Ramos (cell line): Measurements from ENCODE around the gene TMEM240.
"Not testable (repeated sequence)": the region's sequence is repeated elsewhere in the genome, so short reads cannot be mapped to it uniquely, and the experiment has no call there.

Experiments used
- in situ Hi-C: fragments of 300-500 bp; cut with MboI; formaldehyde crosslinking; loops from one replicate; pipeline ENCODE4 v1.14.3; 2022; ENCODE audit warnings: low sequenced_read_pairs; ENCODE audit not compliant: unreplicated experiment

Gene TMEM240

DNA sequence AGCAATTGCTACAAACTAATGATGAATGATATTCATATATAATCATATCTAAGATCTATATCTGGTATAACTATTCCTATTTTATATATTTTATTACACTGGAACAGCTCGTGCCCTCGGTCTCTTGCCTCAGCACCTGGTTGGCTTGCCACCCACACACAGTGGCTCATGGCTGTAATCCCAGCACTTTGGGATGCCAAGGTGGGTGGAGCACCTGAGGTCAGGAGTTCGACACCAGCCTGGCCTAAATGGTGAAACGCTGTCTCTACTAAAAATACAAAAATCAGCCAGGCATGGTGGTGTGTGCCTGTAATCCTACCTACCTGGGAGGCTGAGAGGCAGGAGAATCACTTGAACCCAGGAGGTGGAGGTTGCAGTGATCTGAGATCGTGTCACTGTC, 34.6 kb downstream of the TMEM240 start:
- in situ Hi-C loops = not testable (repeated sequence)

DNA sequence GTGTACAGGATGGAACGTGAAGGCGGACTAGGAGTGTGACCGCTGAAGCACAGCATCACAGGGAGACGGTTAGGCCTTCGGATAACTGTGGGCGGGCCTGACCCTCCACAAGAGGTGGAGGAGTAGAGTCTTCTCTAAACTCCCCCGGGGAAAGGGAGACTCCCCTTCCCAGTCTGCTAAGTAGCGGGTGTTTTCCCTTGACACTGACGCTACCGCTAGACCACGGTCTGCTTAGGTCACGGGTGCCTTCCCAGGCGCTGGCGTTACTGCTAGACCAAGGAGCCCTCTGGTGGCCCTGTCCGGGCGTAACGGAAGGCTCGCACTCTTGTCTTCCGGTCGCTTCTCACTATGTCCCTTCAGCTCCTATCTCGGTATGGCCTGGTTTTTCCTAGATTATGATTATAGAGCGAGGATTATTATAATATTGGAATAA, 35.0 kb downstream of the TMEM240 start:
- in situ Hi-C loops = not testable (repeated sequence)

DNA sequence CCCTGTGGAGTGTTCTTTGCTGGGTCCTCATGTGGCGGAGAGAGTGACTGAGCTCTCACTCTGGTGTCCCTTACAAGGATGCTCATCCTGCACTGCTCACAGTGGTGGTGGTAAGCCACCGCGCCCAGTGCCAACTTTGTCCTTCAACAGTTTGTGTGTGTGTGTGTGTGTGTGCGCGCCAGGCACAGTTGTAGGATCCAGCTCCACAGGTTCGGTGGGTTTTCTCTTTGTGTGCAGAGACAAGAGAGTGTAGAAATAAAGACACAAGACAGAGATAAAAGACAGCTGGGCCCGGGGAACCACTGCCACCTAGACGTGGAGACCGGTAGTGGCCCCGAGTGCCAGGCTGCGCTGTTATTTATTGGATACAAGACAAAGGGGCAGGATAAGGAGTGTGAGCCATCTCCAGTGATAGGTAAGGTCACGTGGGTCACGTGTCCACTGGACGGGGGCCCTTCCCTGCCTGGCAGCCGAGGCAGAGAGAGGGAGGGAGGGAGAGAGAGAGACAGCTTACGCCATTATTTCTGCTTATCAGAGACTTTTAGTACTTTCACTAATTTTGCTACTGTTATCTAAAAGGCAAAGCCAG, 35.6 kb downstream of the TMEM240 start:
- in situ Hi-C loops = not testable (repeated sequence)

DNA sequence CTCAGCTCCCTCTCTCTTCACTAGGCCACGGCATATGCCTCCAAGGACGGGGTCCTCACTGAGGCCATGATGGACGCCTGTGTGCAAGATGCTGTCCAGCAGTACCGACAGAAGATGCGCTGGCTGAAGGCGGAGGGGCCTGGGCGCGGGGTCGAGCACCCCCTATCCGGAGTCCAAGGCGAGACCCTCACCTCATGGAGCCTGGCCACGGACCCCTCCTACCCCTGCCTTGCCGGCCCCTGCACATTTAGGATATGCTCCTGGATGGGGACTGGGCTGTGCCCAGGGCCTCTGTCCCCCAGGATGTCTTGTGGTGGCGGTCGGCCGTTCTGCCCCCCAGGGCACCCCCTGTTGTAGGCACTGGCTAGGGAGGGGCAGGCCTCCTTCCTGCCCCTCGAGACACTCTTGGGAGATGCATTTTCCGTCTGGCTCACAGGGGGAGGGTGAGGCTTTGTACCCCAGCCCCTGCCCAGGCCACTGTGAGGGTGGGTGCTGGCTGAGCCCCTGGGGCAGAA, 44.9 kb downstream of the TMEM240 start:
- in situ Hi-C loops = not testable (repeated sequence)

DNA sequence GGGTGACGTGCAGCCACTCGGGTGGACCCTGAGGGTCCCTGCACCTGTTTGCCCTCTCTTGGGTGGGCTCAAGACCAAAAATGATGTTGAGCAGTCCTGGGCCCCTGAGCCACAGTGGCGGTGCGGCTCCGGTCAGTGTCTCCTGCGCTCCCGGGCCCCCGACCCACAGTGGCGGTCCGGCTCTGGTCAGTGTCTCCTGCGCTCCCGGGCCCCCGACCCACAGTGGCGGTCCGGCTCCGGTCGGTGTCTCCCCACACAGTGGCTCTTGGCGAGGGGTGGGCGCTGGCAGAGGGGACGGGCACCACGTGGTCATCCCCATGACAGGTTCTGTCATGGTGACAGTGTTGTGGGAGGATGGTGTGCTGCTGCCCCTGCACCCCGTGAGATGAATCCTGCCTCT, 46.1 kb downstream of the TMEM240 start:
- in situ Hi-C loops = not testable (repeated sequence)

DNA sequence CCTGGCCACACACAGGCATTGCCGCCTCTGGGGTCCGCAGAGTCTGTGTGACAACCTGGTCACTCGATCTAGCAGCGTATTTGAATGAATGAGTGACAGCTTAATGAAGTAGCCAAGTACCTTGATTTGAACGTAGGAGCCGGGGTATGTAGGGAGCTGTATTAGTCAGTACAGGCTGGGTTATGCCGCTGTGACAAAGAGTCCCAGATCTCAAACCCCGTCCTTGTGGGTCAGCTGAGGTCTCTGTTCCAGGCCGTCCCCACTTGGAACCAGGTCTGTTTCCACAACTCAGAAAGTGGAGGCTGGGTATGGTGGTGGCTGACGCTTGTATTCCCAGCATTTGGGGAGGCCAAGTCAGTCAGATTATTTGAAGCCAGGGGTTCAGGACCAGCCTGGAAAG, 48.8 kb downstream of the TMEM240 start:
- in situ Hi-C loops = no loop called here

DNA sequence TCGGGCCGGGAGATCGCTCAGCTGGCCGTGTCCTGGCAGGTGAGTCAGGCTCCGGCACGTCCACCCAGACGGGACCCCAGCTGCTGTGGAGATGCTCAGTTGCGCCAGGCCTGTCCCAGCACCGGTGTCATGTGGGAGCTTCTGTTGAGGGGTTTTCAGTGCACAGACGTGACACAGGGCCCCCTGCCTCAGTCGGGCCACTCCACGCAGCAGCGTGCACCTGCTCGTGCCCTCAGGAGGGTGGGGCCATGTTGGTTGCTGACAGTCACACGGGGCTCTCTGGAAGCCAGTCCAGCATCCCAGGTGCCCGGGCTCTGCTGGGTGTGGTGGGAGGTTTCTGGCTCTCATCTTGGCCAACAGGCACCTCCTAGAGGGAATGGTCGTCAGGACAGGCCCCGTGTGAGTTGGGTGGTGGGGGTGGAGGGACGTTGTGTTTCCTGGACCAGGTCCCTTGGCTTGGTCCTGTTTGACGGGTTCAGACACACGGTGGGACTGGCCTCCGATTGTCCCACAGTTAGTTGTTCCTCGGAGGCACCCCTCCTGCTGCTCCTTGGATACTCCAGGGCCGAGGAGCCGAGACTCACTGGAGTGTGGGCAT, 49.7 kb downstream of the TMEM240 start:
- in situ Hi-C loops = no loop called here

DNA sequence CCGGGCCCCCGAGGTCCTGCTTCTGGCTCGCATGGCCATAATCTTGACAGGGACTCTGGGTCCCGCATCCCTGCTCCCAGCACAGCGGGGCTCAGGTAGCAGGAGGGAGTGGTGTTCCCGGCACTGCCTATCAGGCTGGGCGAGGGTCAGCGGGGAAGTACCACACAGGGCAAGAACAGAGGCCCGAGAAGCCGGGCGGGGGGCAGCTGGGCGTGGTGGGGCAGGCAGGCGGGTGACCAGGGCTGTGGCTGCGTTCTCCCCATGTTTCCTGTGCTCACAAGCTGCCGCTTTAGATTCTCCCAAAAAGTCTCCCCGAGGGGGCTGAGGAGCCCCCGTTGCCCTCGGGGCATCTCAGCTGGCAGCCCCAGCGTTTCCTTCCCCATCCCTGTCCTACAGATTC, 50.6 kb downstream of the TMEM240 start:
- in situ Hi-C loops = no loop called here

DNA sequence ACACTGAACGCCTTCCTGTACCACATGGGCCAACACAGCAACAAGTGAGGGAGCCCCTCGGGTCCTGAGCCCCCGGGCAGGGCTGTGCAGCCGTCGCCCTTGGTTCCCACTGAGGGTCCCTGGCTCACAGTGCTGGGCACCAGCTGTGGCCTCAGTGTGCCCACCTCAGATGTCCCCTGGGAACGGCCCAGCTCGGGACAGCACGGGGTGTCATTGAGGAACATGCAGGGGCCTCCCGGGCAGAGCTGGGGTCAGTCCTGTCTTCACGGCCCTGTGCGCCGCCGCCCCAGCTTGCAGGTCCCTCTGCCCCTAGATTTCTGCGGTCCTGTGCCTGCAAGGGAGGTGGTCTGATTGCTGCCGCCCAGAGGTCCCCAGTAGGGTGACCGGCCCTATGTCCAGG, 51.2 kb downstream of the TMEM240 start:
- in situ Hi-C loops = no loop called here

DNA sequence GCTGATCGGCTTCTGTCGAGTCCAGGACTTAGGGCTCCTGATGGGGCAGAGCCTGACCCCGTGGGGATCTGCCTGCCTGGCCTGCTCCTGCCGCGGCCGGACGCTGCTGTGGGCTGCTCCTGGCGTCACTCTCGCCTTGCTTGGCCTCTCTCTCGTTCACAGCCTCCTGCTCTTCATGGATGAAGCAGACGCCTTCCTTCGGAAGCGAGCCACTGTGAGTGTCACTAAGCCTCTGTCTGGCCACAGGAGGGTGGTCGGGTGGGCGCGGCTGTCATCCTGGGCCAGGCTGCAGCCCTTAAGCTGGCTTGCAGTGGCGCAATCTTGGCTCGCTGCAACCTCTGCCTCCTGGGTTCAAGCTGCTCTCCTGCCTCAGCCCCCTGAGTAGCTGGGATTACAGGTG, 52.7 kb downstream of the TMEM240 start:
- in situ Hi-C loops = no loop called here

DNA sequence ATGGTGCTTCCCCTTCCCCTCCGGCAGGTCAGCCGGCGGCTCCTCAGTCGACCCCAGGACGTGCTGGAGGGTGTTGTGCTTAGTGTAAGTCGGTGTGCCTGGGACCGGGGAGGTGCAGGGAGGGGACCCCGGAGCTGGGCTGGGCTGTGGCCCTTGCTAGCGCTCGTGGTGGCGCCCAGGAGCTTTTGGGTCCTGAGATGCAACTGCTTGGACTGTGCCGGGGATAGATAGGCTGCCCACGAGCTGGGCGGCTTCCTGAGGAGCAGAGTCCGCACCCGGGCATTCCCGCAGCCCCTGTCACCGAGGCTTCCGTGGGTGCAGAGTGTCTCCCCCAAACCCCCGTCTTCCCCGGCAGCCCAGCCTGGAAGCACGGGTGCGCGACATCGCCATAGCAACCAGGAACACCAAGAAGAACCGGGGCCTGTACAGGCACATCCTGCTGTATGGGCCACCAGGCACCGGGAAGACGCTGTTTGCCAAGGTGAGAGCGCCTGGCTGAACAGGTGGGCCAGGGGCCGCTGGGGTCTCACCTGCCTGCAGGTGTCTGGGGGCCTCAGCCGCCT, 54.6 kb downstream of the TMEM240 start:
- in situ Hi-C loops = not testable (repeated sequence)

DNA sequence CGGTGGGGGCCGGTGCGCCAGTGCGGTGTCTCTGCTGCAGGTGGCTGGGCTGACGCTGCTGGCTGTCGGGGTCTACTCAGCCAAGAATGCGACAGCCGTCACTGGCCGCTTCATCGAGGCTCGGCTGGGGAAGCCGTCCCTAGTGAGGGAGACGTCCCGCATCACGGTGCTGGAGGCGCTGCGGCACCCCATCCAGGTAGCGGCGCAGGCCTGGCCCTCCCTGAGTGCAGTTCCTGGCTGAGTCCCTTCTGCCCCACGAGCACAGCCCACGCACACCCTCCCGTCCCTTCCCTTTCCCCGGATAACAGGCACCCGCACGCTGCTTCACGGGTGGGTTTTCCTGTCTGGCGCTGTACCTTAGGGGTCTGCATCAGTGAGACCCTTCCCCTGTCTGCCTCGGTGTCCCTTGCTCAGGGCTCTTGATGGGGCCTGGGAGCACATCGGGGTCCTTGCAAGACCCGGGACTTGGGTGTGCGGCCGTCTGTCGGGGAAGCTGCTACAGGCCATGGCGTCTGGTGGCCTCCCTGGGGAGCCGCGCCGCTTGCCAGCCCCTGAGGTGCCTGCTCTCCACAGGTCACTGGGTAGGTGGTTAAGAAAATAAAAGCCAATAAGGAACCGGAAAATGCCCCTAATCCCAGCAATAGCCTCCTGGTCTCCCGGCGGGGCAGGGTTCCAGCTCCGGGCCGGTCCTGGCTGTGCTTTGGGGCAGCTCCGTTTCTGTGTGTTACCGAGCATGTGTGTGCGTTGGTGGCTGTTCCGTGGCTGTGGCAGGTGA, 55.3 kb downstream of the TMEM240 start:
- in situ Hi-C loops = not testable (repeated sequence)
